ENCODE results near the gene LRRK1.

LRRK1 gene

DNA sequence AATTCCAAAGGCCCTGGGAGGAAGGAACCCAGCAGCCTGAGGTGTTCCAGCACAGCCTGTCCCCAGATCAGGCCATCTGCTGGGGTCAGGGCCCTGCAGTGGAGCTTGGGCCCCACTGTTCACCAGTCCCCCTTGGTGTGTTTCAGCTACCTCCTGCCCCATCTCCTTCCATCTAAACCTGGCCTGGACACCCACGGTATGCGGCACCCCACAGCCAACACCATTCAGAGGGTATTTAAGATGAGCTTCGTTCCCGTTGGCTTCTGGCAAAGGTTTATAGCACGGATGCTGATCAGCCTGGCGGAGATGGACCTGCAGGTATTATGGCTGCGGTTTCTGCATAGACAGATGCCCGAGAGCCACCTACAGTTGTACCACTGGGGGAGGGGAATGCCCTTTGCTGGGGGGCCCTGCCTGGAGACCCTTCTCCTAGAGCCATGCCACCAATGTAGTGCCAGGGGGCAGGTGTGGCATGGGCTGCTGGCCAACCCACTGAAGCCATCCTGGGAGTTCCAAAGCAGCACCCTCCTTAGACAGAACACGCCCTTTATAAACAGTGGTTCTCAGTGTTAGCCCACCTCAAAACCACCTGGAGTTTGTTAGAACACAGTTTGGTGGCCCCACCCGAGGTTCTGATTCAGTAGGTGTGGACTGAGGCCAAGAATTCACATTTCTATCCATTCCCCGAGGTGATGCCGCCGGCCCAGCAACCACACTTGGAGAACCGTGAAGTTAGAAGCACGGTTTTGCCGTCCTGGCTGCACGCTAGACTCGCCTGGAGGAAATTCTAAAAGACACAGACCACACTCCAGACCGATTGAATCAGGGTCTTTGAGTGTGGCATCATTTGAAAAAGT is 126.9 kb downstream of the LRRK1 start:
- no peak for FAIRE-seq

DNA sequence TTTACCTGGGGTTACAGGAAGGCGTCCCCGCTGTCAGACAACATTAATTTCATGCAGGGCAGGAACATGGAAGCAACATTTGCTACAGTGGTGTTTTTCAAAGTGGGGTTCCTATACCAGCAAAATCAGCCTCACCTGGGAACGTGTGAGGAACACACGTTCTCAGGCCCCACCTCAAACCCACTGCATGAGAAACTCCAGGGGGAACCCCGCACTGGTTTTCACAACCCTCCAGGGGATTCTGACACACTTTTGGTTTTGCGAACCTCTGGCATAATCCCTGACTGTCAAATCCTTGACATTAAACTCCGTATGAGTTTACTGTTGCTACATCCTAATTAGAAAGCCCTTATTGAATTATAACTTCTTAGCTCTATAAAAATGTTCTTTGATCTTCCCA is 127.7 kb downstream of the LRRK1 start:
- FAIRE-seq = no peak

DNA sequence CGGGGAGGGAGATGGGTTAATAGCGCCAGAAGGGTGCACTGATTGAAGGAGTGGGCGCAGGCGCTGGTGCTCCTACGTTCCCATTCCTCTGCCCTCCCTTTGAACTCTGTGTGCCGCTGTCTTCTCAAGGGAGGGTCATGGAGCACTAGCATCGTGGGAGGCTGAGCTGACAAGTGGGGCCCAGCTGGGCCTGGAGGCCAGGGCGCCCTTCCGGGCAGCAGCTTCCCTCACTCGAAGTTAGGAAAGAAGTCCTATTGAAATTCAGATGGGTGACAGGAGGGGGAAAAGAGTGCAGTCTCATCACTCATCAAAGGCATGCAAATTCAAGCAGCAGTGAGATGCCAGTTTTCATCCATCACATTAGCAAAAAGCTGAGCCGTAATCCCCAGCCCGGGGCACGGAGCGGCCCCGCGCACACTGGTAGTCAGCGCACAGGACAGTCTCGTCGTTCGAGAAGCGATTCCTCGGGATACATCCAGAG is 128.2 kb downstream of the LRRK1 start:
- no peak for FAIRE-seq

DNA sequence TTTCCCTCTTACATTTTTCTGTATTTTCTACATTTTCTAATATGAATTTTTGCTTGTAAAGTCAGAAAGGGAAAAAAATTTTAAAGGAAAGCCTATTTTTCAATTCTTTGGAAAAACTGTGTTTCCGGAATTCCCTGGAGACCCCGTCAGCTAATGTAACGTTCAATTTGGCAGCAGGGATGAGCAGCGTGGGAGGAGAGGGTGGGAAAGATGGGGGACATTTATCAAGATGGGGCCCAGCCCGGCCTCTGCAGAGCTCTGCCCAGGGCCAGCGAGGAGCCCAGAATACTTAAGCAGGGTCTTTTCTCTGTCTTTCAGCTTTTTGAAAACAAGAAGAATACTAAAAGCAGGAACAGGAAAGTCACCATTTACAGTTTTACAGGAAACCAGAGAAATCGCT is 129.0 kb downstream of the LRRK1 start:
- FAIRE-seq = no peak

DNA sequence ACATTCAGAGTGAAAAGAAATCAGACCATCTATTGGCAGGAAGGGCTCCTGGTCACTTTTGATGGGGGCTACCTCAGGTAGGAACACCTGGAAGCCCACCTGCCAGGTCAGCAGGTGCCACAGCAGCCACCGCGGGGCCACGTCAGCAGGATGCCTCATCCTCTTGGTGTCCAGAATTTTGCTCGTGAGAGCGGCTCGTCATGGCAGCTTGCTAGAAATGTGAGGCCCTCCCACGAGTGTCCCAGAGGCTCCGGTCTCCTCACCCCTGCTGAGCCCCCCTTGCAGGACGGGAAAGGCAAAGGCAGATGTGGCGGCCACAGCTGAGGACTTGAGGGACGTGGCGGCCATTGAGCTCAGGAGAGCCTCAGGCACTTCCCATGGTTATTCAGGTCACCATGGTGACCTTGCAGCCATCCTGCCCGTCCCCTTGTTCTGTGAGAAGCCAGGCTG is 129.4 kb downstream of the LRRK1 start:
- no peak for FAIRE-seq

DNA sequence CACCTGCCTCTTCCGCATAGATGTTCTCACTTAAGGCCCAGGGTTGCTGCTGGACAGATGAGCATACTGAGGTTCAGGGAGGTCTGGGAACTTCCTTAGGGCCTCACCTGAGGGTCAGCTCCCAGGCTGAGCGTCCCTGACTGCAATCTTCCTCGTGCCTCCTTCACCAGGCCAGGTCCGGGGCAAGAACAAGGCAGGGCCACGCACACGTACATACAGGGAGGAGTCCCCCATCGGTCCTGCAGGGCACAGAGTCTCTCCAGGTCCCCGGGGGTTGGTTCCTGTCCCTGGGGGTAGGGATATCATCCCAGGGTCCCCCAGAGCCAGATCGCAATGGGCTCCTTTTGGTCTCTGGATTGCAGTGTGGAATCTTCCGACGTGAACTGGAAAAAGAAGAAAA is 130.1 kb downstream of the LRRK1 start:
- no peak for FAIRE-seq

DNA sequence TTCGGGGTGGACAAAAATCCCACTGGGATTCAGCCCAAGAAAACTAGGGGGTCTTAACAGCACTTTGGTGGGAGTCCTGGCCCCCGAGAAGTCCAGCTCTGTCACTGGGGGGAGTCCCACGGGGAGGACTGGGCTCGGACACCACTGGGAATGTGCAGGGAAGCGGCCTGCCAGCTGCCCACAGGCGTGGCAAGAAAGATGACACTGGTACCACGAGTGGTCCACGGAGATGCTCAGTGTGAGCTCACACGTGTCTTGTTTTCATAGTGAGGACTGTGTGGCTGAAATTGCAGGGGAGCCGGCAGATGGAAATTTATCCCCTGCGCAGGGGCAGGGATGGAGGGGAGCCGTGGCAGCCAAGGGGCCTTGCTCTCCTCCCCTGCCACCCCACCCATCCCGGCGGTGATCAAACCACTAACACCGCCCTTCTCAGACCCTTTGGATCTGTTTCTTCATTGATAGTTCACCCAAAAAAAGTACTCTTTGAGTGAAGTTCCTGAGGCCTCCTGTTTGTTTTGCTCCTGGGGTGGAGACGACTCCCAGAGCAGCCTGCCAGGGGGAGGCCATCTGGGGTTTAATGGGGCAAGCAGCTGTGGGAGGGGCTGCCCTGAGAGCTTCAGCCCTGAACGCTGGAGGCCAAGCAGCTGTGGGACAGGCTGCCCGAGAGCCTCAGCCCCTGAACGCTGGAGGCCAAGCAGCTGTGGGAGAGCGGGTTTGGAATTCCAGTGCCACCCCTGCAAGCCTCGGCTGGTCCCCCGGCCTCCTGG is 130.9 kb downstream of the LRRK1 start:
- no peak for FAIRE-seq

DNA sequence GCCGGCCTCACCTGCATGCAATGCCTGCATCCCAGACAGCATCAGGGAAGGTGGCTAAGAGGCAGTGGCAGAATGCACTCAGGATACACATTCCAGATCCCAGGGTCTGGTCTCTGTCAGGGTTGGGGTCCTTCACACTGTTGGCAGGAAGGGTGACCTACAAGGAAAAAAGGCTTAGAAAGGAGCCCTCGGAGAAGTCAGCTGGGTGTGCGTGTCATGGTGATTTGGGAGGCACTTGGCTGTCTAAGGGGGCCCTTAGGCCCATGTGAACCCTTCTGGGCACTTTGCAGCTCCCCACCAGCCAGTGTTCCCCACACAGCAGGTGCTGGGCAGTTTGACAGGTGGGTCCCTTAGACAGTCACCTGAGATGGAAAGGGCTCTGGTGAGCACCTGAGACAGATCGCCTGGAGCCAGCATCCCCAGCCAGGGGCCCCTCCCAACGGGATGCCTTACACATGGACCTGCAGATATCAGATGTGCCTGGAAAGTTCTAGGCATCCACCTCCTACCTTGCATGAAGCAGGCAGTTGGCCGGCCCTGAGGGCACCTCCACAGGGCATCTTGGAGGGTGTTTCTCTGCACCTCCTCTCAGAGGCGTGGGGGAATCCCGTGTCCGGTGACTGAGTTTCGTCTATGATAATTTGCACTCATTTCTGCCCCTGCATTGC is 131.6 kb downstream of the LRRK1 start:
- no peak for FAIRE-seq

DNA sequence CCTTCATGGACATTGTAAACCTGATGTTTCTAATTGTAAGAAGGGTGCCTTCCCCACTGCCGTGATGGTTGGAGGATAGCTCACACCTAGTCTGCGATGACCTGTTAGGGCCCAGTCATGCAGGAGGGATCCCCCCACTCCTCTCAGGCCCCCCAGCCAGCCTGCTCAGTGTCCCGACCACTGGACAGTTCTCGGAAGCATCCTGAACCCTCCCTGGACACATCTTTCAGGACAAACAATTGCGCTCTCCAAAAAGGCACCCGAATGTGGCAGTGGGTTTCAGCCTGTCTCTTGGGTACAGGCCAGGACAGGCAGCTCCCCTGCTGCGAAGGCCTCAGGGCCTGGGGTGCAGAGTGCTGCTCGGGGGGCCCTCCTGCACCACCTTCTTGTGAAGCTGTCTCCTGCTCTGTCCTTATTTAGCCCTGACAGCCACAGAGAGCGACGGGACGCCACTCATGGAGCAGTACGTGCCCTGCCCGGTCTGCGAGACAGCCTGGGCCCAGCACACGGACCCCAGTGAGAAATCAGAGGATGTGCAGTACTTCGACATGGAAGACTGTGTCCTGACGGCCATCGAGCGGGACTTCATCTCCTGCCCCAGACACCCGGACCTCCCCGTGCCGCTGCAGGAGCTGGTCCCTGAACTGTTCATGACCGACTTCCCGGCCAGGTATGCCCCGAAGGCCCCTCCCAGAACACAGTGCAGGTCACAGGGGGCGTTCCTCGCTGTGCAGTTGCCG is 132.3 kb downstream of the LRRK1 start:
- FAIRE-seq = no peak

DNA sequence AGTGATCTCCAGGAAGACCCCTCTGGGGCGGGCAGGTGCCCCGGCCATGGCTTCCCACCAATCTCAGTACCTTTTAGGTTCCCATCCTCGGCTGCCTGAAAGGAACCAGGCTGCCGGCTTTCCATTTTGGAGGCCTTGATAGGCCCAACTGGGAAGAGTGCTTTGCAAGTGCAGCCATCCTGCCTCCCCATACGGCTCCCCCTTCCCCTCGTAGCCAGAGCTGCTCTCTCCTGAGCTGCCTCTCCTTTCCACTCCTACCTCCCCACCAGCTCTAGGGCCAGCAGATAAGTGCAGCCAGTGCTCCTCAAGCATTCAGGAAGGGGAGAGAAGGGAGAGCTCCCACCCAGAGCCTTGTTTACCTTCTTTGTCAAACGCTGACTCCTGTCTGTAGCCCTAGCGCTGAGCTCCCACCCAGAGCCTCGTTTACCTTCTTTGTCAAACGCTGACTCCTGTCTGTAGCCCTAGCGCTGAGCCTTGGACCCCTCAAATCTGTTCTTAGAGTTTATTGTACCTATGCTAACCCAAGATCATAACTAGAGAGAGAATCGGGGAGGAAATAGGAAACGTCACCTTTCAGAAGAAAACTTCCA is 133.0 kb downstream of the LRRK1 start:
- no peak for FAIRE-seq

DNA sequence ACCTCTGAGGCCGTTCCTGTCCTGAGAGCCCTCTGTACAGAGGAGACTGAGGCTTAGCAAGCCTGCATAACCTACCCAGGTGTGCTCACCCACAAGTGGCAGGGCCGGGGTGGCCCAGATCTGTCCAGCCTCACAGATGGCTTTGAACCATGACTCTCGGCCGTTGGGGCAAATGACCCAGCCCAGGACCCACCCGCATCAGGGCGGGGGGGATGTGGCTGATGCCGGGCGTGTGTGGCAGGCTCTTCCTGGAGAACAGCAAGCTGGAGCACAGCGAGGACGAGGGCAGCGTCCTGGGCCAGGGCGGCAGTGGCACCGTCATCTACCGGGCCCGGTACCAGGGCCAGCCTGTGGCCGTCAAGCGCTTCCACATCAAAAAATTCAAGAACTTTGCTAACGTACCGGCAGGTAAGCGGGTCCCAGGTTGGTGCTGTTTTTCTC is 133.5 kb downstream of the LRRK1 start:
- FAIRE-seq = no peak

DNA sequence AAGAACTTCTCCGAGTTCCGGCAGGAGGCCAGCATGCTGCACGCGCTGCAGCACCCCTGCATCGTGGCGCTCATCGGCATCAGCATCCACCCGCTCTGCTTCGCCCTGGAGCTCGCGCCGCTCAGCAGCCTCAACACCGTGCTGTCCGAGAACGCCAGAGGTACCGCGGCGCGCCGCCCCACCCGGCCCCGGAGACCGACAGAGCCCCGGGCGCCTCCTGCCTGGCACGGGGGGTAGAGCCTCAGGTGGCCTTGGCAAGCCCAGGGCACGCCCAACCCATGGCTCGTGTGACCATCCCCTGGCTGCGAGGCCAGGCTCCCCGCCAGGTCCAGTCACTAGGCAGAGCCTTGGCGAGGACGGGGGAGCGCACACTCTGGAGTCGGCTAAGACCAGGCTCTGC is 134.1 kb downstream of the LRRK1 start:
- FAIRE-seq = no peak

DNA sequence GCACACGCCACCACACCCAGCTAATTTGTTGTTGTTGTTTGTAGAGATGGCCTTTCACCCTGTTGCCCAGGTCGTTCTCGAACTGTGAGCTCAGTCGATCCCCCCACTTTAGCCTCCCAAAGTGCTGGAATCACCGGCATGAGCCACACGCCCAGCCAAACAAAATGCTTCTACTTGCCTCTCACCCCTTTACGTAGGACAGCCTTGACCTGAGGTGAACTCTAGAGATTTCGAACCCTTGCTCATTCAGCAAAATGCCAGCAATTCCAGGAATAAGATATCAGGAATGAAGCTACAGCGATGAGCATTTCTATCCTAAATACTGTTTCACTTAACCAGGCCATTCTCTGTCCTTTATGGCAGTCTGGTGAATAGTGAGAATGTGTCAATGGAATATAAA is 135.0 kb downstream of the LRRK1 start:
- FAIRE-seq = no peak

DNA sequence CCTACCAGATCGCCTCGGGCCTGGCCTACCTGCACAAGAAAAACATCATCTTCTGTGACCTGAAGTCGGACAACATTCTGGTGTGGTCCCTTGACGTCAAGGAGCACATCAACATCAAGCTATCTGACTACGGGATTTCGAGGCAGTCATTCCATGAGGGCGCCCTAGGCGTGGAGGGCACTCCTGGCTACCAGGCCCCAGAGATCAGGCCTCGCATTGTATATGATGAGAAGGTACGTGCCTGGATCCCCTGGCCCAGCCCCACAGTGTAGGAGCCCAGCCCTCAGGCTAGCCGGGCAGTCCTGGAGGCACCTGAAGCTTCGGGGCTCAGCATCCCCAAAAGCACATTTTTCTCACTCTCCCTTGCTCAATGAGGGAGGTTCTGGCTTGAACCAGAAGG is 135.8 kb downstream of the LRRK1 start:
- no peak for FAIRE-seq

DNA sequence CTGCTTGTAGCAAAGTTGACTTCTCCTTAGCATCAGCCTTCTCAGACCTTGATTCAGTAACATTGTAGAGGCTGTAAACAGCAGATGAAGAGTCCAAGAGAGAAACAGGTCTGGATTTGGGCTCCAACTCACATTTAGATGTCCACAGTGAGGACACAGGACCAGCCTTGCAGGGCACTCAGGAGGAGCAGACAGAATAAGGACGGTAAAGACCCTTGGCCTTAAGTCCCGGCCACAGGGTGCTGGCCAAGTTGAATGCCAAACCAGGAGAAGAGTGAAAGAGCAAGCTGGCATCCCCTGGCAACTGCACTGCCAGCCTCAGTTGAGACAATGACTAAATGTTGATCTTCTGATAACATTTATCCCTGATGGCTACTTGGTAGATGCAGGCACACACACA is 136.3 kb downstream of the LRRK1 start:
- no peak for FAIRE-seq

DNA sequence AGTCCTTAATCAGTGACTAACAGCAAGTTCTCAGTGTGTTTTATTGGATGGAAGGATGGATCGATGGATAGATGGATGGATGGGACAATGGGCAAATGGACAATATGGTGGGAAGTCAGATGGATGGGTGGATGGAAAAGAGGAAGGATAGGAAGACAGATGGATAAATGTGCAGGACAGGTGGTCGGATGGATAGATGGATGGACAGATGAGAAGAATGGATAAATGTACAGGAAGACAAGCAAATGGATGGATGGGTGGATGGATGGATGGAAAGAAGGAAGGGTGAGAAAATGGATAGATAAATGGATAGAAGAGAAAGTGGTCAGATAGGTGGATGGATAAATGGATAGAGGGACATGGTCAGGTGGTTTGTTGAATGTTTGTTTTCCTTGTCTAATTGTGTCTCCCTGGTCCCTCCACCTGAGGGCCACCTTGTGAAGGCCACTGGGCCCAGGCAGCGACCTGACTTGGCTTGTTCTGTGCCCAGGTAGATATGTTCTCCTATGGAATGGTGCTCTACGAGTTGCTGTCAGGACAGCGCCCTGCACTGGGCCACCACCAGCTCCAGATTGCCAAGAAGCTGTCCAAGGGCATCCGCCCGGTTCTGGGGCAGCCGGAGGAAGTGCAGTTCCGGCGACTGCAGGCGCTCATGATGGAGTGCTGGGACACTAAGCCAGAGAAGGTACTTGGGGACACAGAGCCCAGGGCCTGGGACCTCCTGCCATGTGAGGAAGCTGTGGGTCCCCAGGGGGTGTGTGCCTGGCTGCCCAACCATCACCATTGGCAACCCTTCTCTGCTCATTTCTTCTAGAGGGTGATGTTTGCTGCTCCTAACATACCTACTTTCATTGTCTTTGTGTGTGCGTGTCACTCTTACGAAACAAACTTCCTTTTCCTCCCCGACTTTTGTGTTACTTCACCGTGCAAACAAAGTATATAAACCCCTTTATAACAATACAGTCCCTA is 137.5 kb downstream of the LRRK1 start:
- FAIRE-seq = no peak

DNA sequence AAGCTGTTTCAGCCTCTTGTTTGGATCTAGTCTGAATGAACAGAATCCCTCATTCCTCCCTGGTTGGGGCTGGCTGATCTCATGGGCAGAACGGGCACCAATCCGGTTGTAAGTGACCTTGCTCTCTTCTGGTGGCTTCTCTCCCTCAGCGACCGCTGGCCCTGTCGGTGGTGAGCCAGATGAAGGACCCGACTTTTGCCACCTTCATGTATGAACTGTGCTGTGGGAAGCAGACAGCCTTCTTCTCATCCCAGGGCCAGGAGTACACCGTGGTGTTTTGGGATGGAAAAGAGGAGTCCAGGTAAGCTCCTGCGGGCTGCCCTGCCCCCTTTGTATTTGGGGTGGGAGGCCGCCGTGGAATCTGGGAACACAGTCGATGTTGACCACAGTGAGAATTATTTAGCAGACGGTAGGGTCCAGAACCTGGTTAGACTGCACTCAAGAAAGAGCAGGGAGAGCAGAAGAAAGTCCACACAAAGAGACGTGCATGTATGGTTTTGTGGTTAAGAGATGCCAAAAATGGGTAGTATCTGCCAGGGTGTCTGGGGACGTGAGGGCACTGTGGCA is 138.8 kb downstream of the LRRK1 start:
- FAIRE-seq = no peak

DNA sequence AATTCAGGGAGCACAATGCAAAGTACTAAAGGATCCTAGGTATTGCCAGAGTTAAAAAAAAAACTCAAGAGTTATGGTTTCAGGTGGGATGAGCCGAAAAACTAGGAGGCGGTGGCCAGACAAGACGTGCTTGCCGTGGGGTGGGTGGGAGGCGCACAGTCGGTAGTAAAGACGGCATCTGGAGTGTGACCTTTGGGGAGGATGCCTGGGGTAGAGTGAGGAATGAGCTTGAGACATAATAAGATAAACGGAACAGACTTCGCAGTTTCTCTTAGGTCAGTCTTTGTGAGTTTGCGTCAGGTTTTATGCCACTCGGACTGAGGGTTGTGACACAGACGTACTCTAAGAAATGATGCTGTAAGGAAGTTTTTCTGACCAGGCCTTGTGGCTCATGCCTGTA is 139.6 kb downstream of the LRRK1 start:
- FAIRE-seq = no peak

DNA sequence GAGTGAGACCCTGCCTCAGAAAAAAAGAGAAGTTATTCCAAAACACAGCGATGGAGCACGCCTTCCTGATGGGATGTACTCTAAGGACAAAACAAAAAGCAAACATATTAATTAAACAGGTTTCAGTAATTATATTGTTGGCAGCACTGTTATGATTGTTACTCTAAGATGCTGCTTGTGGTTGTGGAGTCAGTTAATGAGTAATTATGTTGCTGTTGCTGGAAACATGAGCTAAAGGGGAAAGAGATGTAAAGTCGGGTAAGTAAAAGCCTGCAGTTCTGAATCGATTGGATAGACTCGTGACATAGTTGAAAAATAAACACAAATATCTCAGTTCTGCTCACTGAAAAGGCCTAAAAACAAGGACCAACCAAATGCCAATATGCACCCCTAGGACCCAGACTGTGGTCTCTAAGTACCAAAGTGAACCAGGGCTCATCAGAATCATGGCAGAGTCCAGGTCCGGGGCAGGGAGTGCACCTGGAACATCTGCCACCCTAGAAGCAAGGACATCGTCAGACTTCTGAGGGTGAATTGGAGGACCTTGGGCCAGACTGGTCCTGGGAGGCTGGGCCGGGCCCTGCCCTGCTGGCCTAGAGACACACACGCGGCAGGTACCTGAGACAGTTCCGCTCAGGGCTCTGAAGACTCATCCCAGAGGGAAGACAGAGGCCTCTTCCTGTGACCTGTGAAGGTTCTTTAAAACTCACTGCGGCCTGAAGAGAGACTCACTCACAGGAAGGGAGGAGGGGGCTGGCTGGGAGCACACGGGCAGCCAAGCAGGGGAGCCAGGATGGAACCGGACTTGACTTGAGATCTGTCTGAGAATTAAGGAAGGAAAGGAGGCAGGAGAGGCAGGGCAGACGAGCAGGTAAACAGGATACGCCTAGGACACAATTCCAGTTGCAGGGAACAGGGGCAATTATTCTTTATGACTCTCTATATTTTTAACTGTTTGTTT is 140.5 kb downstream of the LRRK1 start:
- FAIRE-seq = no peak

Measured in colon (tissue), 2 donors.